Sigmoid colon (tissue), 4 donors: ENCODE data around the gene BNIPL.

ENCODE experiments used
- CTCF ChIP-seq, 4 experiments: fragments of 450-650 bp in 3 of 4; fragments of 200-600 bp in 1 of 4; IDR thresholded peaks; one replicate each; pipeline ENCODE4 v1.5.1; 2016 to 2019; ENCODE audit warnings: antibody characterized with exemption in 4 of 4, mild to moderate bottlenecking in 3 of 4, moderate library complexity in 2 of 4
- POLR2A ChIP-seq, 2 donors: fragments of 450-650 bp; IDR thresholded peaks; one replicate each; pipeline ENCODE4 v1.6.1; 2016; ENCODE audit warnings: antibody characterized with exemption in 2 of 2, mild to moderate bottlenecking in 2 of 2, moderate library complexity in 2 of 2
- POLR2AphosphoS5 ChIP-seq, 4 donors: sonication (generic); formaldehyde crosslinking; IDR thresholded peaks; one replicate each; pipeline ENCODE4 v1.6.1; 2017; ENCODE audit warnings: antibody characterized with exemption in 4 of 4

GRCh38 chr1:150999051-150999674 is 37.2 kb upstream of the BNIPL start:
- no peak for TF ChIP-seq CTCF (IDR thresholded peaks at IDR 0.05)
- no peak for TF ChIP-seq POLR2AphosphoS5 (IDR thresholded peaks at IDR 0.05)
- TF ChIP-seq POLR2A (IDR thresholded peaks at IDR 0.05): no peak
